HepG2 (cell line): Measurements from ENCODE around the gene SMAD3. TPM values are rescaled to one million over a fixed set of nuclear protein-coding genes. Genes with fewer than 3 reads are reported as not detected.

Experiments used
- ATAC-seq: fragments of 200-7000 bp; cut with Tn5 transposase; 3 replicates; pipeline ENCODE4 v1.9.1; 2020; ENCODE audit warnings: mild to moderate bottlenecking, moderate library complexity
- BruUV-seq: library from RNA; stranded (reverse); fragments of 400-500 nt; replicated peaks from 2 replicates; lab custom pipeline; 2021; lab: Mats Ljungman, UMichigan
- CTCF ChIA-PET: fragments of 300-600 bp; formaldehyde crosslinking; extraction: SDS; loops from one replicate; lab custom pipeline; 2021; ENCODE audit warnings: low total read pairs, inconsistent platforms, low intra/inter-chr PET ratio; lab: Yijun Ruan, JAX
- POLR2A ChIA-PET: fragments of 350-600 bp; sonication (Branson Sonifier 250); formaldehyde crosslinking; loops from one replicate; lab custom pipeline; 2020; ENCODE audit warnings: antibody characterized with exemption, inconsistent platforms; lab: Yijun Ruan, JAX
- DNase-seq: peaks from one replicate; pipeline ENCODE4 v3.0.0-alpha.2; 2015; ENCODE audit warnings: low spot score
- FAIRE-seq: peaks from 3 replicates; lab custom pipeline; 2011; peaks lifted over from hg19 to GRCh38; lab: Jason Lieb, UNC
- H2AFZ ChIP-seq: one replicate; pipeline ENCODE4 v1.6.1; 2011; ENCODE audit warnings: low read length, inconsistent platforms
- H3K27ac ChIP-seq: fragments of 300-600 bp; 3 replicates; pipeline ENCODE4 v1.8.0; 2011; ENCODE audit warnings: mixed run types, mild to moderate bottlenecking, mixed read lengths, low read length, inconsistent platforms; ENCODE audit not compliant: insufficient read depth; ENCODE audit errors: extremely low read length
- H3K27me3 ChIP-seq, 2 experiments: fragments of 200-600 bp in 1 of 2; 2 replicates in 1 of 2; 3 replicates in 1 of 2; pipeline versions ENCODE4 v1.6.0 to v1.8.0; 2011; ENCODE audit warnings: low read length in 2 of 2, mild to moderate bottlenecking in 2 of 2, moderate library complexity in 2 of 2, inconsistent platforms in 1 of 2; ENCODE audit not compliant: insufficient read depth in 2 of 2, control insufficient read depth in 1 of 2
- H3K36me3 ChIP-seq, 2 experiments: fragments of 200-600 bp in 1 of 2; replicated peaks in 1 of 2; 2 replicates in 1 of 2; 3 replicates in 1 of 2; pipeline versions ENCODE4 v1.5.1 to v1.8.0; 2011; ENCODE audit warnings: low read length in 2 of 2, inconsistent platforms in 1 of 2; ENCODE audit not compliant: insufficient read depth in 2 of 2, control insufficient read depth in 1 of 2
- H3K4me1 ChIP-seq: 2 replicates; pipeline ENCODE4 v1.5.1; 2012; ENCODE audit warnings: low read length, inconsistent platforms; ENCODE audit not compliant: insufficient read depth
- H3K4me2 ChIP-seq: 2 replicates; pipeline ENCODE4 v1.6.0; 2011; ENCODE audit warnings: low read depth, low read length, inconsistent platforms
- H3K4me3 ChIP-seq, 3 experiments: fragments of 200-600 bp in 1 of 3; sonication (generic), shearing (Covaris generic) in 1 of 3; replicated peaks in 1 of 3; 2 replicates each; pipeline ENCODE4 v1.5.1; 2011 to 2016; ENCODE audit warnings: low read length in 3 of 3, inconsistent platforms in 2 of 3, low read depth in 2 of 3, mild to moderate bottlenecking in 2 of 3, control low read depth in 1 of 3, mixed read lengths in 1 of 3; ENCODE audit not compliant: insufficient read depth in 1 of 3
- H3K79me2 ChIP-seq: one replicate; pipeline ENCODE4 v1.6.1; 2011; ENCODE audit warnings: low read length, inconsistent platforms; ENCODE audit not compliant: insufficient read depth
- H3K9ac ChIP-seq: 2 replicates; pipeline ENCODE4 v1.6.0; 2011; ENCODE audit warnings: mild to moderate bottlenecking, low read depth, low read length, inconsistent platforms; ENCODE audit not compliant: insufficient read depth
- H3K9me3 ChIP-seq: 2 replicates; pipeline ENCODE4 v1.5.1; 2012; ENCODE audit warnings: mild to moderate bottlenecking, low read length
- H4K20me1 ChIP-seq: 2 replicates; pipeline ENCODE4 v1.6.0; 2011; ENCODE audit warnings: inconsistent platforms, mild to moderate bottlenecking, low read length, moderate library complexity; ENCODE audit not compliant: insufficient read depth
- ATAD3A ChIP-seq: sonication (generic); formaldehyde crosslinking; IDR thresholded peaks from 2 replicates; pipeline ENCODE4 v1.4.0; 2020; ENCODE audit warnings: missing genetic modification reagents
- BRCA1 ChIP-seq: sonication (generic); formaldehyde crosslinking; IDR thresholded peaks from 2 replicates; pipeline ENCODE4 v1.4.0; 2020; ENCODE audit warnings: missing genetic modification reagents
- RBM22 ChIP-seq: fragments of 200-400 bp; formaldehyde crosslinking; optimal IDR thresholded peaks from 2 replicates; pipeline ENCODE3; 2017; ENCODE audit warnings: mild to moderate bottlenecking, low read length, moderate library complexity
- RELA ChIP-seq: sonication (generic); formaldehyde crosslinking; IDR thresholded peaks from 2 replicates; pipeline ENCODE4 v1.4.0; 2020; ENCODE audit warnings: missing genetic modification reagents
- SP5 ChIP-seq: IDR thresholded peaks from 2 replicates; pipeline ENCODE4 v1.6.1; 2016; ENCODE audit warnings: low read depth, borderline replicate concordance
- TBX3 ChIP-seq: fragments of 450-650 bp; IDR thresholded peaks from 2 replicates; pipeline ENCODE4 v1.6.1; 2017; ENCODE audit warnings: antibody characterized with exemption, mild to moderate bottlenecking, inconsistent platforms, borderline replicate concordance
- ZMYM3 ChIP-seq: sonication (generic); formaldehyde crosslinking; IDR thresholded peaks from 2 replicates; pipeline ENCODE4 v1.5.1; 2020; ENCODE audit warnings: mild to moderate bottlenecking, missing genetic modification reagents
- ZSCAN12 ChIP-seq: sonication (generic); formaldehyde crosslinking; IDR thresholded peaks from 2 replicates; pipeline ENCODE4 v1.9.0; 2021; ENCODE audit warnings: mild to moderate bottlenecking, missing genetic modification reagents
- WGBS: methylation state at CpG from one replicate; pipeline ENCODE4 v1.1.6; 2017; ENCODE audit warnings: low lambda C conversion rate; 5-methylcytosine and 5-hydroxymethylcytosine counted together
- in situ Hi-C: cut with HindIII; loops from 2 replicates; pipeline ENCODE4 v1.10.0; 2017; ENCODE audit warnings: low pct_unique_long_range_greater_than_20kb; ENCODE audit not compliant: extremely low pct_ligation_motif_present
- intact Hi-C: fragments of 100-400 bp; cut with micrococcal nuclease; formaldehyde crosslinking; loops from one replicate; pipeline ENCODE4 v1.10.0; 2022; ENCODE audit not compliant: unreplicated experiment
- polyA plus RNA-seq, 8 experiments: library from polyadenylated mRNA; depleted of rRNA in 3 of 8; stranded (reverse) in 7 of 8; unstranded in 1 of 8; fragments of >200 nt; fragmentation: Illumina TruSeq in 4 of 8; extraction: Trizol in 4 of 8; gene quantifications; 2 replicates each; pipeline versions ENCODE4 v1.2.1 to v1.2.3, GENCODE V29; 2011 to 2016; ENCODE audit warnings: low read depth in 4 of 8, missing spikeins in 1 of 8, mixed read lengths in 1 of 8; ENCODE audit not compliant: insufficient read depth in 1 of 8
- total RNA-seq, 5 experiments: library from RNA; depleted of rRNA; stranded (reverse); fragments of >200 nt; fragmentation: Illumina TruSeq; extraction: Trizol; gene quantifications; 2 replicates each; pipeline ENCODE4 v1.2.3, GENCODE V29; 2016; ENCODE audit warnings: low read depth in 1 of 5
- TF ChIP-seq, protein P1 (sequence below): sonication (generic); formaldehyde crosslinking; IDR thresholded peaks from 2 replicates; pipeline ENCODE4 v1.8.0; 2022; ENCODE audit warnings: mild to moderate bottlenecking, missing genetic modification reagents, borderline replicate concordance

Gene SMAD3
- total and polyA plus RNA-seq, 2 of the 13 experiments (the other 11 are each of a cell fraction or from before 2014, with no cell fraction given): 8.6 to 56.3 TPM

DNA sequence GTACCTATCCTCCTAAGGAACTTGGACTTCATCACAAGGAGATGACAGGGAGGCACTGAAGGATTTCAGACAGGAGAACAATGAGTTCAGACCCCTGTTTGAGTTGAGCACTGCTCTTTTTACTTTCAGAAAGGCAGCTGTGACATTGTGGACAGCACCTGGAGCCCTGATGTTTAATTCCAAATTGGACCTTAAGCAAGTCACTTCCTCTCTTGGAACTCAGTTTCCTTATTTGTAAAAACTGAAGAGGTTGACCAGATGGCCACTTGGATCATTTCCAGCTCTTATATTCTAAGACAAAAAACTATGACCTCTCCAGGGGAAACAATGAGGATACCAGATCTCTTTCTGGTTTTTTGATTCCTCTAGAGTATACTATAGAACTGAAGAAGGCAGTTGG lies 34.1 kb upstream of the SMAD3 start:
- TF ChIP-seq, protein P1, sequence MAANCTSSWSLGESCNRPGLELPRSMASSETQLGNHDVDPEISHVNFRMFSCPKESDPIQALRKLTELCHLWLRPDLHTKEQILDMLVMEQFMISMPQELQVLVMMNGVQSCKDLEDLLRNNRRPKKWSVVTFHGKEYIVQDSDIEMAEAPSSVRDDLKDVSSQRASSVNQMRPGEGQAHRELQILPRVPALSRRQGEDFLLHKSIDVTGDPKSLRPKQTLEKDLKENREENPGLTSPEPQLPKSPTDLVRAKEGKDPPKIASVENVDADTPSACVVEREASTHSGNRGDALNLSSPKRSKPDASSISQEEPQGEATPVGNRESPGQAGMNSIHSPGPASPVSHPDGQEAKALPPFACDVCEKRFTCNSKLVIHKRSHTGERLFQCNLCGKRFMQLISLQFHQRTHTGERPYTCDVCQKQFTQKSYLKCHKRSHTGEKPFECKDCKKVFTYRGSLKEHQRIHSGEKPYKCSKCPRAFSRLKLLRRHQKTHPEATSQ: no peak
- H3K36me3 ChIP-seq: peaks cover 0 to 1% of the 10 kb centered on the region in 2 experiments; a peak in 1 of 5 replicates
- H2AFZ ChIP-seq: no peak overlapping the region
- no peaks in the 10 kb centered on the region for H3K9me3 ChIP-seq
- ATAC-seq: no peak
- in situ Hi-C loops: no loop called here
- FAIRE-seq: no peak
- H3K79me2 ChIP-seq: no peaks in the 10 kb centered on the region
- H4K20me1 ChIP-seq: peaks cover 13% of the 10 kb centered on the region
- ChIA-PET POLR2A (interaction anchor here (2.0 to 2.7 kb wide), 4 partner anchors 11 to 32 kb away, joined by 10 to 36 read pairs (median 19); no protein-coding TSS in a partner anchor), CTCF (no interaction called here)
- no peaks in the 10 kb centered on the region for H3K27me3 ChIP-seq
- H3K4me1 ChIP-seq: peaks cover 47% of the 10 kb centered on the region
- no peak overlapping the region for H3K4me3 ChIP-seq
- intact Hi-C loops: no loop called here
- H3K9ac ChIP-seq: no peak overlapping the region
- peak overlapping the region; percentile 49 for H3K27ac ChIP-seq
- H3K4me2 ChIP-seq: peak overlapping the region; percentile 68; the same call in 1 of the 2 replicates
- BruUV-seq: no TSS peak
- no peak for DNase-seq

DNA sequence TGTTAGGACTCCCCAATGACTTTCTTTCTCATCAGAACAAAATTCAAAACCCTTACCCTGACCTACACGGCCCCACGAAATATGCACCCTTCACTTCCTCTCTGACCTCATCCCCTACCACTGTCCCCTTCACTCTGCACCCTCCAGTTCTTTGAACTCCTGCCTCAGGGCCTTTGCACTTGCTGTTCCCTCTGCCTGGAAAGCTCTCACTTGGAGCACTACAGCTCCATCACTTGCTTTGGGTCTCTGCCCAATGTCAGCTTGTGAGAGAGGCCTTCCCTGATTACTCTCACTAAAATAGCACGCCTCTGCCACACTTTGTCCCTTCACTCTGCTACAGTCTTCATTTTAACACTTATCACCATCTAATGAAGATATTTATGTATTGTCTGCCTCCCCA lies 32.8 kb upstream of the SMAD3 start:
- DNase-seq (no peak), ATAC-seq (no peak), FAIRE-seq (no peak)
- Histone ChIP-seq H3K36me3 (peaks cover 0 to 1% of the 10 kb centered on the region in 2 experiments; a peak in 1 of 5 replicates), H3K9me3 (no peaks in the 10 kb centered on the region), H2AFZ (no peak overlapping the region), H3K4me2 (no peak overlapping the region), H3K79me2 (no peaks in the 10 kb centered on the region), H4K20me1 (peaks cover 13% of the 10 kb centered on the region), H3K9ac (no peak overlapping the region), H3K27ac (no peak overlapping the region), H3K27me3 (no peaks in the 10 kb centered on the region), H3K4me3 (no peak overlapping the region), H3K4me1 (peaks cover 41% of the 10 kb centered on the region)
- CTCF ChIA-PET: no interaction called here
- POLR2A ChIA-PET: no interaction called here
- TF ChIP-seq ZSCAN12 (CRISPR knock-in tag) (no peak), TBX3 (no peak), ZMYM3 (CRISPR knock-in tag) (peak; percentile 53; the same call in 1 of the 2 replicates), RBM22 (peak; percentile 46), SP5 (CRISPR knock-in tag) (no peak), ATAD3A (CRISPR knock-in tag) (no peak), BRCA1 (CRISPR knock-in tag) (no peak), RELA (CRISPR knock-in tag) (no peak)
- intact Hi-C loops: no loop called here
- BruUV-seq: no TSS peak
- in situ Hi-C loops: no loop called here
- 90% methylated on average over 3 of the region's 3 CpGs for WGBS
